ENCODE data around the gene TAS2R40. TPM values are rescaled to one million over a fixed set of nuclear protein-coding genes. Genes with fewer than 3 reads are reported as not detected.

The TAS2R40 gene
- total and polyA plus RNA-seq, 2 donors (not counting 3 experiments of a cell fraction or from before 2014, with no cell fraction given), result not detected

DNA sequence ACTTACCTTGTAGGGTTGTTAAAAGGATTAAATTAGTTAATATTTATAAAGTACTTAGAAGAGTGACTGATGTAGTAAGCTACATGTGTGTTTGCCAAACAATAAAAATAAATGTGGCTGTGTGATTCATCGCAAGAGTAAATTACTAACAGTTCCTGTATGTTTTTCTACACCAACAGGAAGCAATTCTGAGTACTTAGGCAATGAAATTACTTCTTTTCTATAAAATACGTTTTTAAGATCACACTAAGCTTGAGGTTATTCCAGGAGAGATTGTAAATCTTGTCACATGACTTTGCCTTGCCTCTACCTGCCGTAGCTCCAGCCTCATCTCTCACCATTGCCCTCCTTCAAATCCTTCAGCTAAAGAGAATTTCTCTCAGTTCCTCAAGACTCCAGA, 23.3 kb downstream of the TAS2R40 start:
- POLR2A ChIA-PET, result no interaction called here
- H3K79me2 ChIP-seq (ENCODE audit: control insufficient read depth, insufficient read depth, low read length), result no peaks in the 10 kb centered on the region
- no peak overlapping the region for H3K9ac ChIP-seq (replicated peaks; ENCODE audit: extremely low read depth, insufficient read depth, low read length)
- no TSS peak for BruUV-seq (replicated peaks)
- H3K4me3 ChIP-seq (replicated peaks in 1 of 3; ENCODE audit: insufficient read depth in 1 of 3, low read depth in 1 of 3, low read length in 3 of 3), result no peak overlapping the region
- H4K20me1 ChIP-seq (replicated peaks; ENCODE audit: control insufficient read depth, extremely low read depth, insufficient read depth, low read length), result no peaks in the 10 kb centered on the region
- H3K4me2 ChIP-seq (ENCODE audit: insufficient read depth, low read length), result peak overlapping the region; percentile 16
- H3K27ac ChIP-seq (ENCODE audit: insufficient read depth, low read depth, low read length), result no peak overlapping the region
- DNase-seq (ENCODE audit: low read depth, low spot score) (peak; percentile 58), FAIRE-seq (peak; percentile 4)
- no peaks in the 10 kb centered on the region for H3K9me1 ChIP-seq (replicated peaks; ENCODE audit: control insufficient read depth, extremely low read depth, insufficient read depth, low read length)
- dilution Hi-C loops (cut with MboI; ENCODE audit: extremely low pct_ligation_motif_present, low sequenced_read_pairs), result no loop called here
- H2AFZ ChIP-seq (ENCODE audit: low read depth, low read length), result no peak overlapping the region
- no peaks in the 10 kb centered on the region for H3K36me3 ChIP-seq (ENCODE audit: control insufficient read depth in 2 of 2, extremely low read depth in 1 of 2, insufficient read depth in 2 of 2, low read length in 2 of 2)
- peak; percentile 68 for TF ChIP-seq FOS (IDR thresholded peaks at IDR 0.05; ENCODE audit: borderline replicate concordance, insufficient read depth, low read length)
- TF ChIP-seq, protein P1, sequence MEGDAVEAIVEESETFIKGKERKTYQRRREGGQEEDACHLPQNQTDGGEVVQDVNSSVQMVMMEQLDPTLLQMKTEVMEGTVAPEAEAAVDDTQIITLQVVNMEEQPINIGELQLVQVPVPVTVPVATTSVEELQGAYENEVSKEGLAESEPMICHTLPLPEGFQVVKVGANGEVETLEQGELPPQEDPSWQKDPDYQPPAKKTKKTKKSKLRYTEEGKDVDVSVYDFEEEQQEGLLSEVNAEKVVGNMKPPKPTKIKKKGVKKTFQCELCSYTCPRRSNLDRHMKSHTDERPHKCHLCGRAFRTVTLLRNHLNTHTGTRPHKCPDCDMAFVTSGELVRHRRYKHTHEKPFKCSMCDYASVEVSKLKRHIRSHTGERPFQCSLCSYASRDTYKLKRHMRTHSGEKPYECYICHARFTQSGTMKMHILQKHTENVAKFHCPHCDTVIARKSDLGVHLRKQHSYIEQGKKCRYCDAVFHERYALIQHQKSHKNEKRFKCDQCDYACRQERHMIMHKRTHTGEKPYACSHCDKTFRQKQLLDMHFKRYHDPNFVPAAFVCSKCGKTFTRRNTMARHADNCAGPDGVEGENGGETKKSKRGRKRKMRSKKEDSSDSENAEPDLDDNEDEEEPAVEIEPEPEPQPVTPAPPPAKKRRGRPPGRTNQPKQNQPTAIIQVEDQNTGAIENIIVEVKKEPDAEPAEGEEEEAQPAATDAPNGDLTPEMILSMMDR (IDR thresholded peaks at IDR 0.05; ENCODE audit: extremely low read depth in 1 of 2, insufficient read depth in 1 of 2, low read depth in 1 of 2, low read length in 2 of 2), result no peak
- peak; percentile 32 for TF ChIP-seq JUN (IDR thresholded peaks at IDR 0.05; ENCODE audit: borderline replicate concordance, insufficient read depth, insufficient read length, low read depth)
- H3K27me3 ChIP-seq (ENCODE audit: control insufficient read depth in 2 of 2, insufficient read depth in 2 of 2, low read length in 2 of 2), result peaks cover 2 to 5% of the 10 kb centered on the region in 2 experiments
- CTCF ChIA-PET, result interaction anchor here (1.0 to 1.2 kb wide), 4 partner anchors 18 to 171 kb away, joined by 4 to 8 read pairs (median 4); partner anchors contain the start of gene GSTK1
- H3K4me1 ChIP-seq (ENCODE audit: control insufficient read depth, extremely low read depth, insufficient read depth, low read length), result peaks cover 6% of the 10 kb centered on the region
- intact Hi-C loops (cut with micrococcal nuclease), result no loop called here
- no peaks in the 10 kb centered on the region for H3K9me3 ChIP-seq (replicated peaks; ENCODE audit: control insufficient read depth, insufficient read depth, low read length)

DNA sequence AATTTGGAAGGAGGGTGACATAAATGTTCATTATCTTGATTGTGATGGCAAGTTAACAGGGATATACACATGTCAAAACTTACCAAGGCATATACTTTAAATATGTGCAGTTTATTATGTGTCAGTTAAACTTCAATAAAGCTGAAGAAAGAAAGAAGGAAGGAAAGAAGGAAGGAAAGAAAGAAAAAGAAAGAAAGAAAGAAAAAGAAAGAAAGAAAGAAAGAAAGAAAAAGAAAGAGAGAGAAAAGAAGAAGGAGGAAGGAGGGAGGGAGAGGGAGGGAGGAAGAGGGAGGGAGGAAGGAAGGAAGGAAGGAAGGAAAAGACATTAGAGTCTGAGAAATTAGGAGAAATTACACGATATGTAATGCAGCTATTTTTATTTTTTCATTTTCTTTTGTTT, 25.5 kb downstream of the TAS2R40 start:
- H3K4me2 ChIP-seq (ENCODE audit: insufficient read depth, low read length), result no peak overlapping the region
- H2AFZ ChIP-seq (ENCODE audit: low read depth, low read length), result no peak overlapping the region
- H3K9me1 ChIP-seq (replicated peaks; ENCODE audit: control insufficient read depth, extremely low read depth, insufficient read depth, low read length), result no peaks in the 10 kb centered on the region
- H4K20me1 ChIP-seq (replicated peaks; ENCODE audit: control insufficient read depth, extremely low read depth, insufficient read depth, low read length), result no peaks in the 10 kb centered on the region
- no peak overlapping the region for H3K4me3 ChIP-seq (replicated peaks in 1 of 3; ENCODE audit: insufficient read depth in 1 of 3, low read depth in 1 of 3, low read length in 3 of 3)
- H3K4me1 ChIP-seq (ENCODE audit: control insufficient read depth, extremely low read depth, insufficient read depth, low read length), result peaks cover 6% of the 10 kb centered on the region
- no peaks in the 10 kb centered on the region for H3K9me3 ChIP-seq (replicated peaks; ENCODE audit: control insufficient read depth, insufficient read depth, low read length)
- POLR2A ChIA-PET, result no interaction called here
- intact Hi-C loops (cut with micrococcal nuclease) (no loop called here), dilution Hi-C loops (cut with MboI; ENCODE audit: extremely low pct_ligation_motif_present, low sequenced_read_pairs) (no loop called here)
- H3K36me3 ChIP-seq (ENCODE audit: control insufficient read depth in 2 of 2, extremely low read depth in 1 of 2, insufficient read depth in 2 of 2, low read length in 2 of 2), result no peaks in the 10 kb centered on the region
- TF ChIP-seq EZH2 (IDR thresholded peaks at IDR 0.05; ENCODE audit: borderline replicate concordance, low read depth, low read length, severe bottlenecking), result no peak
- TF ChIP-seq, protein P1 (IDR thresholded peaks at IDR 0.05; ENCODE audit: extremely low read depth in 1 of 2, insufficient read depth in 1 of 2, low read depth in 1 of 2, low read length in 2 of 2), result no peak
- no peak for DNase-seq (ENCODE audit: low read depth, low spot score)
- H3K27me3 ChIP-seq (ENCODE audit: control insufficient read depth in 2 of 2, insufficient read depth in 2 of 2, low read length in 2 of 2), result peaks cover 0 to 5% of the 10 kb centered on the region in 2 experiments
- CTCF ChIA-PET, result interaction anchor here (1.0 to 1.2 kb wide), 4 partner anchors 16 to 59 kb away, joined by 3 to 4 read pairs (median 3); partner anchors contain the start of gene GSTK1
- BruUV-seq (replicated peaks), result no TSS peak
- H3K79me2 ChIP-seq (ENCODE audit: control insufficient read depth, insufficient read depth, low read length), result no peaks in the 10 kb centered on the region
- no peak overlapping the region for H3K9ac ChIP-seq (replicated peaks; ENCODE audit: extremely low read depth, insufficient read depth, low read length)
- no peak for FAIRE-seq
- no peak overlapping the region for H3K27ac ChIP-seq (ENCODE audit: insufficient read depth, low read depth, low read length)

Measured in endothelial cell of umbilical vein (primary cell).